Tibial artery (tissue), 4 donors: Measurements from ENCODE around the gene PEX1.

Experiments
- DNase-seq, 2 donors: peaks; one replicate each; pipeline ENCODE4 v3.0.0-alpha.2; 2019
- H3K27ac ChIP-seq, 2 donors: fragments of 200-600 bp; sonication (generic) in 1 of 2; 1 replicate in 1 of 2; 2 replicates in 1 of 2; pipeline ENCODE4 v1.5.1; 2018 to 2019; ENCODE audit warnings: mild to moderate bottlenecking in 1 of 2
- H3K27me3 ChIP-seq, 2 donors: fragments of 200-600 bp; sonication (generic) in 1 of 2; one replicate each; pipeline versions ENCODE4 v1.5.1 to v1.6.0; 2016 to 2019
- H3K36me3 ChIP-seq, 3 donors: fragments of 200-600 bp; sonication (generic) in 2 of 3; one replicate each; pipeline ENCODE4 v1.5.1; 2016 to 2019; ENCODE audit warnings: mild to moderate bottlenecking in 2 of 3
- H3K4me1 ChIP-seq, 4 donors: fragments of 200-600 bp; sonication (generic) in 2 of 4; 1 replicate in 3 of 4; 2 replicates in 1 of 4; pipeline ENCODE4 v1.5.1; 2016 to 2019
- H3K4me3 ChIP-seq, 2 donors: fragments of 200-600 bp; sonication (generic) in 1 of 2; 1 replicate in 1 of 2; 2 replicates in 1 of 2; pipeline ENCODE4 v1.5.1; 2018 to 2019; ENCODE audit warnings: mild to moderate bottlenecking in 2 of 2
- H3K9me3 ChIP-seq, 3 donors: fragments of 200-600 bp; sonication (generic) in 1 of 3; one replicate each; pipeline ENCODE4 v1.5.1; 2016 to 2019
- CTCF ChIP-seq, 2 experiments: fragments of 200-600 bp in 1 of 2; fragments of 450-650 bp in 1 of 2; IDR thresholded peaks; one replicate each; pipeline ENCODE4 v1.5.1; 2017 to 2019; ENCODE audit warnings: antibody characterized with exemption in 2 of 2, mild to moderate bottlenecking in 1 of 2, moderate library complexity in 1 of 2
- intact Hi-C: fragments of 100-400 bp; cut with DNase I; formaldehyde crosslinking; loops from one replicate; pipeline ENCODE4 v1.15.0; 2023; ENCODE audit warnings: low total_unique reads

PEX1 gene

GRCh38 chr7:92560602-92561001 is 32.3 kb upstream of the PEX1 start:
- H3K4me3 ChIP-seq: no peak overlapping the region
- no peaks in the 10 kb centered on the region for H3K9me3 ChIP-seq
- H3K36me3 ChIP-seq: peaks cover 30 to 57% (median 50%) of the 10 kb centered on the region in 3 donors
- intact Hi-C loops: no loop called here
- H3K27ac ChIP-seq: no peak overlapping the region
- no peak for TF ChIP-seq CTCF (IDR thresholded peaks at IDR 0.05)
- no peak for DNase-seq
- H3K27me3 ChIP-seq: no peaks in the 10 kb centered on the region
- H3K4me1 ChIP-seq: no peaks in the 10 kb centered on the region

GRCh38 chr7:92557808-92558362 is 29.6 kb upstream of the PEX1 start:
- DNase-seq: no peak
- Histone ChIP-seq H3K9me3 (no peaks in the 10 kb centered on the region), H3K27ac (no peak overlapping the region), H3K27me3 (no peaks in the 10 kb centered on the region), H3K36me3 (peaks cover 10 to 31% (median 25%) of the 10 kb centered on the region in 3 donors), H3K4me1 (no peaks in the 10 kb centered on the region), H3K4me3 (no peak overlapping the region)
- intact Hi-C loops: no loop called here
- no peak for TF ChIP-seq CTCF (IDR thresholded peaks at IDR 0.05)

- H3K27me3 ChIP-seq: no peaks in the 10 kb centered on the region
- intact Hi-C loops: no loop called here
- no peaks in the 10 kb centered on the region for H3K4me1 ChIP-seq
- no peak overlapping the region for H3K27ac ChIP-seq
- DNase-seq: no peak
- H3K36me3 ChIP-seq: peaks cover 6 to 27% (median 22%) of the 10 kb centered on the region in 3 donors
- H3K4me3 ChIP-seq: no peak overlapping the region
- no peaks in the 10 kb centered on the region for H3K9me3 ChIP-seq
- no peak for TF ChIP-seq CTCF (IDR thresholded peaks at IDR 0.05)
Measured at GRCh38 chr7:92557249-92557648, 28.9 kb upstream of the PEX1 start.

- Histone ChIP-seq H3K4me1 (no peaks in the 10 kb centered on the region), H3K4me3 (no peak overlapping the region), H3K36me3 (no peaks in the 10 kb centered on the region), H3K27ac (no peak overlapping the region), H3K9me3 (no peaks in the 10 kb centered on the region), H3K27me3 (no peaks in the 10 kb centered on the region)
- intact Hi-C loops: no loop called here
- DNase-seq: no peak
- TF ChIP-seq CTCF (IDR thresholded peaks at IDR 0.05): no peak
Measured at GRCh38 chr7:92550194-92550593, 21.9 kb upstream of the PEX1 start.

- Histone ChIP-seq H3K4me3 (no peak overlapping the region), H3K27ac (no peak overlapping the region), H3K9me3 (no peaks in the 10 kb centered on the region), H3K27me3 (no peaks in the 10 kb centered on the region), H3K36me3 (no peaks in the 10 kb centered on the region), H3K4me1 (no peaks in the 10 kb centered on the region)
- no peak for DNase-seq
- intact Hi-C loops: no loop called here
- TF ChIP-seq CTCF (IDR thresholded peaks at IDR 0.05): no peak
Measured at GRCh38 chr7:92547579-92547978, 19.3 kb upstream of the PEX1 start.
